Activated CD4-positive, alpha-beta T cell treated with anti-CD3 and anti-CD28 coated beads, Interleukin-2, amount 50 U/mL, for 48 hours (primary cell): Measurements from ENCODE around the gene ALAD.

ENCODE experiments used
- DNase-seq, 2 experiments: peaks; one replicate each; pipeline ENCODE4 v3.0.0-alpha.2; 2020

ALAD gene

GRCh38 chr9:113343732-113344231 is 57.3 kb downstream of the ALAD start:
- DNase-seq: no peak

- DNase-seq: no peak
These were observed 59.2 kb downstream of the ALAD start for GRCh38 chr9:113341712-113342410.

- DNase-seq: peak; percentile 85 to 88
These were observed 60.9 kb downstream of the ALAD start, which contains the start of gene WDR31 for GRCh38 chr9:113340011-113340699. Gene WDR31, minus strand, starts transcription at chr9:113340275. Its CDS starts 8,253 bp downstream, at chr9:113332022.

GRCh38 chr9:113337714-113338113 is 63.4 kb downstream of the ALAD start:
- DNase-seq: no peak
